A549 (cell line): ENCODE measurements around the gene RAE1. TPM values are rescaled to one million over a fixed set of nuclear protein-coding genes. Genes with fewer than 3 reads are reported as not detected.

ENCODE experiments used
- ATAC-seq, 2 experiments: fragments of 200-7000 bp in 1 of 2; fragments of >200 bp in 1 of 2; cut with Nextera tagmentation in 1 of 2; cut with Tn5 transposase in 1 of 2; 3 replicates each; pipeline versions ENCODE4 v1.8.0 to v1.9.1; 2018 to 2020; ENCODE audit warnings: mild to moderate bottlenecking in 1 of 2, moderate library complexity in 1 of 2
- CTCF ChIA-PET: fragments of 300-600 bp; sonication (Branson Sonifier 250); formaldehyde crosslinking; extraction: SDS; loops from one replicate; lab custom pipeline; 2021; ENCODE audit warnings: antibody characterized with exemption, inconsistent platforms; lab: Yijun Ruan, JAX
- POLR2A ChIA-PET: fragments of 350-600 bp; formaldehyde crosslinking; extraction: SDS; loops from one replicate; lab custom pipeline; 2021; ENCODE audit warnings: antibody characterized with exemption, inconsistent platforms; lab: Yijun Ruan, JAX
- DNase-seq, 2 experiments: peaks; one replicate each; pipeline versions ENCODE4 v3.0.0 to v3.0.0-alpha.2; 2011 to 2016; ENCODE audit warnings: low read depth in 1 of 2, low spot score in 1 of 2
- FAIRE-seq: peaks from 2 replicates; lab custom pipeline; 2011; peaks lifted over from hg19 to GRCh38; lab: Jason Lieb, UNC
- H3K27ac ChIP-seq, 2 experiments: fragments of >200 bp; sonication (Bioruptor Twin); formaldehyde crosslinking; 3 replicates each; pipeline ENCODE4 v1.5.1; 2016 to 2017
- H3K4me1 ChIP-seq: fragments of >200 bp; sonication (Bioruptor Twin); formaldehyde crosslinking; 3 replicates; pipeline ENCODE4 v1.6.1; 2016
- H3K4me2 ChIP-seq: fragments of >200 bp; sonication (Bioruptor Twin); formaldehyde crosslinking; 3 replicates; pipeline ENCODE4 v1.6.1; 2016
- H3K4me3 ChIP-seq: fragments of >200 bp; sonication (Bioruptor Twin); formaldehyde crosslinking; 3 replicates; pipeline ENCODE4 v1.5.1; 2016
- H3K9me3 ChIP-seq: fragments of >200 bp; sonication (Bioruptor Twin); formaldehyde crosslinking; 3 replicates; pipeline ENCODE4 v1.6.1; 2016
- CBX2 ChIP-seq: fragments of 200-600 bp; sonication (generic); IDR thresholded peaks from 2 replicates; pipeline ENCODE4 v1.6.1; 2016; ENCODE audit warnings: low read depth, mild to moderate bottlenecking, borderline replicate concordance
- EHF ChIP-seq: fragments of 250-450 bp; sonication (Bioruptor Pico); IDR thresholded peaks from 2 replicates; pipeline ENCODE4 v1.5.0; 2020; ENCODE audit warnings: mild to moderate bottlenecking
- FOSL2 ChIP-seq, 2 experiments: fragments of 450-650 bp in 1 of 2; fragments of >200 bp in 1 of 2; sonication (Bioruptor Twin) in 1 of 2; formaldehyde crosslinking; IDR thresholded peaks; 2 replicates each; pipeline versions ENCODE4 v1.5.0 to v1.6.1; 2016 to 2020; ENCODE audit warnings: mild to moderate bottlenecking in 1 of 2, moderate library complexity in 1 of 2
- JUN ChIP-seq, 2 experiments: fragments of >200 bp; sonication (Bioruptor Twin); formaldehyde crosslinking; IDR thresholded peaks; 2 replicates in 1 of 2; 3 replicates in 1 of 2; pipeline ENCODE4 v1.6.1; 2016 to 2017
- KDM5A ChIP-seq: fragments of 200-600 bp; sonication (generic); IDR thresholded peaks from 2 replicates; pipeline ENCODE4 v1.6.1; 2016; ENCODE audit warnings: antibody characterized with exemption, mild to moderate bottlenecking
- MAFK ChIP-seq: fragments of 450-650 bp; IDR thresholded peaks from 2 replicates; pipeline ENCODE4 v1.6.1; 2014; ENCODE audit not compliant: partially characterized antibody
- NFE2L2 ChIP-seq: fragments of 150-350 bp; conservative IDR thresholded peaks from 2 replicates; pipeline ENCODE4 v1.6.1; 2014; ENCODE audit warnings: low read length
- PHF8 ChIP-seq: fragments of 200-600 bp; sonication (generic); IDR thresholded peaks from 2 replicates; pipeline ENCODE4 v1.6.1; 2016; ENCODE audit warnings: low read depth, mild to moderate bottlenecking, antibody characterized with exemption, moderate library complexity, borderline replicate concordance
- POLR2A ChIP-seq: IDR thresholded peaks from 2 replicates; pipeline ENCODE4 v1.6.1; 2012; ENCODE audit warnings: mild to moderate bottlenecking, low read length
- POLR2AphosphoS2 ChIP-seq: conservative IDR thresholded peaks from 2 replicates; pipeline ENCODE4 v1.6.1; 2012; ENCODE audit warnings: low read length, improper control_type of control experiment, inconsistent platforms
- SREBF2 ChIP-seq: fragments of 450-650 bp; IDR thresholded peaks from 2 replicates; pipeline ENCODE4 v1.6.1; 2014; ENCODE audit warnings: mild to moderate bottlenecking, moderate library complexity
- WGBS: methylation state at CpG from one replicate; pipeline ENCODE4 v1.1.6; 2017; ENCODE audit errors: missing lambda C conversion rate; 5-methylcytosine and 5-hydroxymethylcytosine counted together
- polyA minus RNA-seq: library from RNA; depleted of rRNA, polyadenylated mRNA; stranded (reverse); fragments of >200 nt; gene quantifications from 2 replicates; pipeline ENCODE4 v1.2.3, GENCODE V29; 2011; rRNA and poly(A)+ RNA removed
- polyA plus RNA-seq, 4 experiments: library from polyadenylated mRNA; depleted of rRNA in 3 of 4; stranded (reverse); fragments of >200 nt; fragmentation: RNase III in 1 of 4; extraction: RNeasy Plus Mini Kit Qiagen cat#74134 plus additional on column Dnase treatment in 1 of 4; gene quantifications; 2 replicates in 3 of 4; 3 replicates in 1 of 4; pipeline ENCODE4 v1.2.3, GENCODE V29; 2011 to 2017
- TF ChIP-seq, protein P1 (sequence below): fragments of >200 bp; sonication (Bioruptor Twin); formaldehyde crosslinking; IDR thresholded peaks from 3 replicates; pipeline ENCODE4 v1.6.1; 2016
- TF ChIP-seq, protein P2 (sequence below): IDR thresholded peaks from 2 replicates; pipeline ENCODE4 v1.6.1; 2012
- TF ChIP-seq, protein P3 (sequence below): fragments of 250-450 bp; sonication (Bioruptor Pico); IDR thresholded peaks from 2 replicates; pipeline ENCODE4 v1.5.0; 2021; ENCODE audit warnings: mild to moderate bottlenecking, moderate library complexity, borderline replicate concordance
- TF ChIP-seq, protein P4 (sequence below): IDR thresholded peaks from 2 replicates; pipeline ENCODE4 v1.6.1; 2012
- TF ChIP-seq, protein P5 (sequence below): IDR thresholded peaks from 2 replicates; pipeline ENCODE4 v1.6.1; 2012; ENCODE audit warnings: low read depth, borderline replicate concordance
- TF ChIP-seq, protein P6 (sequence below): fragments of 450-650 bp; IDR thresholded peaks from 2 replicates; pipeline ENCODE4 v1.6.1; 2014; ENCODE audit warnings: antibody characterized with exemption

RAE1 gene, protein sequence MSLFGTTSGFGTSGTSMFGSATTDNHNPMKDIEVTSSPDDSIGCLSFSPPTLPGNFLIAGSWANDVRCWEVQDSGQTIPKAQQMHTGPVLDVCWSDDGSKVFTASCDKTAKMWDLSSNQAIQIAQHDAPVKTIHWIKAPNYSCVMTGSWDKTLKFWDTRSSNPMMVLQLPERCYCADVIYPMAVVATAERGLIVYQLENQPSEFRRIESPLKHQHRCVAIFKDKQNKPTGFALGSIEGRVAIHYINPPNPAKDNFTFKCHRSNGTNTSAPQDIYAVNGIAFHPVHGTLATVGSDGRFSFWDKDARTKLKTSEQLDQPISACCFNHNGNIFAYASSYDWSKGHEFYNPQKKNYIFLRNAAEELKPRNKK
- polyA plus RNA-seq (2011; rRNA removed): 69.6 and 73.8 TPM in 2 replicates
- 86.2 and 93.4 TPM in 2 replicates for polyA plus RNA-seq (2012; cell fraction: cytosol; rRNA removed)
- polyA plus RNA-seq (2012; cell fraction: nucleus; rRNA removed): 89.4 and 160 TPM in 2 replicates
- 54.7 to 61.4 TPM (median 55.7 TPM) in 3 replicates for polyA plus RNA-seq (2017; fragmentation: RNase III; extraction: RNeasy Plus Mini Kit Qiagen cat#74134 plus additional on column Dnase treatment)
- 56.3 and 66.0 TPM in 2 replicates for polyA minus RNA-seq

DNA sequence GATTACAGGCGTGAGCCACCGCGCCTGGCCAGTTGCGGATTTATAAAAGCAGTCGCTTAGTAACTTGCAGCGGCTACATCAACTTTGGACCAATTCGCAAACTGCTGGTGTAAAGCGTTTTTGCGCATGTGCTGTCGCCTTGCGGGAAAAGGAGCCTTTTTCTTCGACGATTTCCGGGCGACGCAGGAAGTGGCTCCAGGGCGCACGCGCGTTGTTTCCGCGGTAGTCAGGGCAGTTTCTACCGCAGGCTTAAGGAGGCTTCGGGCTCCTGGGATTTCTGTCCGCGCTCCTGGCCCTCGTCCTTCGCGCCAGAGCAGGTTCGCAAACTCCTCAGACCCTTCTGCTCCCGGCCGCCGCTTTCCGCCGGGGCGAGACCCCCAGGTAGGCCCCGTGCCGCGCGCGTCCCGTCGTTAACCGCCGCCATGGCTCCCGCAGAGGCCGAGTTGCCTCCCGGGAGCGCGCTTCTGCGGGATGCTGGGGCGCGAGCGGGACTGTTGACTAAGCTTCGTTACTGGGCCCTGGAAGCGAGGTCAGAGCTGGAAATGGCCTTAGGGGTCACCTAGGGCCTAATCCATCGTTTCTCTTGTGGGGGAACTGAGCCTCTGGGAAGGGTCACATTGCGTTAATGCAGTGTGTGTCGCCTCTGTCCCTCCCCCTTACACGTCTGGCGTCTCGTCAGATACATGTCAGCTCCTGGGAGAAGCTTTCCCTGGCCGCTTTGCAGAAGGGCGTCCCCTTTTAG is at the start of gene RAE1:
Gene RAE1, plus strand, starts transcription at position 214 of the 742 bp plus-strand sequence. CDS start 2,784 bp downstream, outside the sequence.
- Histone ChIP-seq H3K4me1 (peaks cover 10% of the 10 kb centered on the region), H3K9me3 (no peaks in the 10 kb centered on the region), H3K27ac (peak within 1 kb of the TSS; percentile 93 to 95), H3K4me2 (peak within 1 kb of the TSS; percentile 81), H3K4me3 (peak within 1 kb of the TSS; percentile 95)
- DNase-seq (peak; percentile 68 to 92), ATAC-seq (peak; percentile 93 to 94), FAIRE-seq (no peak)
- CTCF ChIA-PET: interaction anchor here (1.0 to 2.5 kb wide), 4 partner anchors 10 to 261 kb away, joined by 3 to 7 read pairs (median 4); no protein-coding TSS in a partner anchor
- under 1% methylated on average over 31 of the region's 64 CpGs for WGBS
- POLR2A ChIA-PET: no interaction called here
- TF ChIP-seq, protein P1, sequence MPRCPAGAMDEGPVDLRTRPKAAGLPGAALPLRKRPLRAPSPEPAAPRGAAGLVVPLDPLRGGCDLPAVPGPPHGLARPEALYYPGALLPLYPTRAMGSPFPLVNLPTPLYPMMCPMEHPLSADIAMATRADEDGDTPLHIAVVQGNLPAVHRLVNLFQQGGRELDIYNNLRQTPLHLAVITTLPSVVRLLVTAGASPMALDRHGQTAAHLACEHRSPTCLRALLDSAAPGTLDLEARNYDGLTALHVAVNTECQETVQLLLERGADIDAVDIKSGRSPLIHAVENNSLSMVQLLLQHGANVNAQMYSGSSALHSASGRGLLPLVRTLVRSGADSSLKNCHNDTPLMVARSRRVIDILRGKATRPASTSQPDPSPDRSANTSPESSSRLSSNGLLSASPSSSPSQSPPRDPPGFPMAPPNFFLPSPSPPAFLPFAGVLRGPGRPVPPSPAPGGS: peak; percentile 78; the same call in 1 of the 3 replicates
- TF ChIP-seq JUN (IDR thresholded peaks at IDR 0.05) (peak; percentile 52 to 74; a peak in 3 of 5 replicates), POLR2AphosphoS2 (no peak), PHF8 (peak; percentile 98), EHF (no peak), NFE2L2 (no peak), MAFK (no peak), FOSL2 (IDR thresholded peaks at IDR 0.05) (no peak), FOSL2 (CRISPR knock-in tag; IDR thresholded peaks at IDR 0.05) (no peak), CBX2 (no peak), KDM5A (peak; percentile 61), SREBF2 (no peak), POLR2A (peak; percentile 73)
- TF ChIP-seq, protein P2, sequence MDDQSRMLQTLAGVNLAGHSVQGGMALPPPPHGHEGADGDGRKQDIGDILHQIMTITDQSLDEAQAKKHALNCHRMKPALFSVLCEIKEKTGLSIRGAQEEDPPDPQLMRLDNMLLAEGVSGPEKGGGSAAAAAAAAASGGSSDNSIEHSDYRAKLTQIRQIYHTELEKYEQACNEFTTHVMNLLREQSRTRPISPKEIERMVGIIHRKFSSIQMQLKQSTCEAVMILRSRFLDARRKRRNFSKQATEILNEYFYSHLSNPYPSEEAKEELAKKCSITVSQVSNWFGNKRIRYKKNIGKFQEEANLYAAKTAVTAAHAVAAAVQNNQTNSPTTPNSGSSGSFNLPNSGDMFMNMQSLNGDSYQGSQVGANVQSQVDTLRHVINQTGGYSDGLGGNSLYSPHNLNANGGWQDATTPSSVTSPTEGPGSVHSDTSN: no peak
- TF ChIP-seq, protein P3, sequence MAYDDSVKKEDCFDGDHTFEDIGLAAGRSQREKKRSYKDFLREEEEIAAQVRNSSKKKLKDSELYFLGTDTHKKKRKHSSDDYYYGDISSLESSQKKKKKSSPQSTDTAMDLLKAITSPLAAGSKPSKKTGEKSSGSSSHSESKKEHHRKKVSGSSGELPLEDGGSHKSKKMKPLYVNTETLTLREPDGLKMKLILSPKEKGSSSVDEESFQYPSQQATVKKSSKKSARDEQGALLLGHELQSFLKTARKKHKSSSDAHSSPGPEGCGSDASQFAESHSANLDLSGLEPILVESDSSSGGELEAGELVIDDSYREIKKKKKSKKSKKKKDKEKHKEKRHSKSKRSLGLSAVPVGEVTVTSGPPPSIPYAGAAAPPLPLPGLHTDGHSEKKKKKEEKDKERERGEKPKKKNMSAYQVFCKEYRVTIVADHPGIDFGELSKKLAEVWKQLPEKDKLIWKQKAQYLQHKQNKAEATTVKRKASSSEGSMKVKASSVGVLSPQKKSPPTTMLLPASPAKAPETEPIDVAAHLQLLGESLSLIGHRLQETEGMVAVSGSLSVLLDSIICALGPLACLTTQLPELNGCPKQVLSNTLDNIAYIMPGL (CRISPR knock-in tag): peak; percentile 66; the same call in 1 of the 2 replicates
- TF ChIP-seq, protein P4, sequence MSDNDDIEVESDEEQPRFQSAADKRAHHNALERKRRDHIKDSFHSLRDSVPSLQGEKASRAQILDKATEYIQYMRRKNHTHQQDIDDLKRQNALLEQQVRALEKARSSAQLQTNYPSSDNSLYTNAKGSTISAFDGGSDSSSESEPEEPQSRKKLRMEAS: peak; percentile 85
- TF ChIP-seq, protein P5, sequence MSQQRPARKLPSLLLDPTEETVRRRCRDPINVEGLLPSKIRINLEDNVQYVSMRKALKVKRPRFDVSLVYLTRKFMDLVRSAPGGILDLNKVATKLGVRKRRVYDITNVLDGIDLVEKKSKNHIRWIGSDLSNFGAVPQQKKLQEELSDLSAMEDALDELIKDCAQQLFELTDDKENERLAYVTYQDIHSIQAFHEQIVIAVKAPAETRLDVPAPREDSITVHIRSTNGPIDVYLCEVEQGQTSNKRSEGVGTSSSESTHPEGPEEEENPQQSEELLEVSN: peak; percentile 80
- TF ChIP-seq, protein P6, sequence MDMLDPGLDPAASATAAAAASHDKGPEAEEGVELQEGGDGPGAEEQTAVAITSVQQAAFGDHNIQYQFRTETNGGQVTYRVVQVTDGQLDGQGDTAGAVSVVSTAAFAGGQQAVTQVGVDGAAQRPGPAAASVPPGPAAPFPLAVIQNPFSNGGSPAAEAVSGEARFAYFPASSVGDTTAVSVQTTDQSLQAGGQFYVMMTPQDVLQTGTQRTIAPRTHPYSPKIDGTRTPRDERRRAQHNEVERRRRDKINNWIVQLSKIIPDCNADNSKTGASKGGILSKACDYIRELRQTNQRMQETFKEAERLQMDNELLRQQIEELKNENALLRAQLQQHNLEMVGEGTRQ: no peak
